Brain pericyte (primary cell): ENCODE measurements around the gene GET4.
"Not testable (repeated sequence)": the region's sequence is repeated elsewhere in the genome, so short reads cannot be mapped to it uniquely, and the experiment has no call there.

Source experiments
- DNase-seq: peaks from one replicate; pipeline ENCODE4 v3.0.0-alpha.2; 2012; ENCODE audit warnings: low read depth, low spot score

The GET4 gene

GRCh38 chr7:869348-869747 lies 7.0 kb upstream of the GET4 start:
- DNase-seq, result no peak

DNA sequence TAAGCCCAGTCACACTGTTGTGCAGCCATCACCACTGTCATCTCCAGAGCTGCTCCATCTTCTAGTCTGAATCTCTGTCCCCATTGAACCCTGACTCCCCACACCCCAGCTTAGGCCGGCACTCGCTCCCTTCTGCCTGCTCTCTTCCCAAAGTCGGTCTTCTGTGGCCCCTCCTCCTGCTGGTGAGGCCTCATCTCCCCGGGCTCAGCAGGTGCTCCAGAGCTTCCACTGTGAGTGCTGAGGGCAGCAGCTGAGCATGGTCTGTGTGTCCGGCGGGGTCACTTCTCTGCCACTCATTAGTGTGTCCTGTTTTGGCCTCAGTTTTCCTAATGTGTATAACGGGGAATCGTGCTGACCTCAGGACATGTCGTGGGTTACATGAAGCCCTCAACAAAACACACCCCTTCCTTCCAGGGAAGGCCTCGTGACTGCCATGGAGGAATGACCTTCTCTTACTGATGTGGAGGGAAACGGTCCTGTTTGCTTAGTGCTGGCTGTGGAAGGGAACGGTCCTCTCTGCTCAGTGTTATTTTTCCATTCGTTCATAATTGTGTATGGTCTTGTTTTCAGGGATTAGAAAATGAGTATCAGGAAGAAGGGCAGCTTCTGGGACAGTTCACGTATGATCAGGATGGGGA lies 4.3 kb upstream of the GET4 start:
- DNase-seq, result no peak

DNA sequence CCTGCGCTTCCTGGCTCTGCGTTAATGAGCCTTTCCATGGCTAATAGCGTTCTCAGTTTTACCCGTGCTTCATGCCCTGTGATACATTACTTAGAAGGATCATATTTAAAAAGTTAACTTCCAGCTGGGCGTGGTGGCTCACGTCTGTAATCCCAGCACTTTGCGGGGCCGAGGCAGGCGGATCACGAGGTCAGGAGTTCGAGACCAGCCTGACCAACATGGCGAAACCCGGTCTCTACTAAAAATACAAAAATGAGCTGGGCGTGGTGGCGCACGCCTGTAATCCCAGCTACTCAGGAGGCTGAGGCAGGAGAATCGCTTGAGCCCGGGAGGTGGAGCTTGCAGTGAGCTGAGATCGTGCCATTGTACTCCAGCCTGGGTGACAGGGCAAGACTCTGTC lies 3.7 kb upstream of the GET4 start:
- not testable (repeated sequence) for DNase-seq

- DNase-seq, result no peak
These were observed 2.9 kb upstream of the GET4 start for GRCh38 chr7:873367-874002.

- no peak for DNase-seq
These were observed 2.2 kb upstream of the GET4 start for GRCh38 chr7:874031-874749.

- no peak for DNase-seq
These were observed 1.3 kb upstream of the GET4 start for GRCh38 chr7:875051-875450.

DNA sequence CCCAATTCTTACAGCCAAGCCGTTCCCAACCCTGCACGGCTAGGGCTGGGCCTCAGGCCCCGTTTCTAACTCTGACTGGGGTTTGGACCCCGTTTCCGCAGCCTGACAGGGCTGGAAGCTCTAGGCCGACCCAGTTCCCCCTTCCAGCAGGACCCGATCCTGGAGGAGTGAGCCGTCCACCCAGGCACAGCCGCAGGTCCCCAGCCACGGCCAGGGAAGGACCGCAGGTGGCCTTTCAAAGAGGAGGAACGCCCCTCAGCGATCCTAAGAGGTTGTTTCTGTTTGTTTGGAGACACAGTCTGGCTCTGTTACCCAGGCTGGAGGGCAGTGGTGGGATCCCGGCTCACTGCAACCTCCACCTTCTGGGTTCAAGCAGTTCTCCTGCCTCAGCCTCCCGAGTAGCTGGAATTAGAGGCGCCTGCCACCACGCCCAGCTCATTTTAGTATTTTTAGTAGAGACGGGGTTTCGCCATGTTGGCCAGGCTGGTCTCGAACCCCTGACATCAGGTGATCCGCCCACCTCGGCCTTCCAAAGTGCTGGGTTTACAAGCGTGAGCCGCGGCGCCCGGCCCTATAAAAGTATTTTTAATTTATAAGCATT lies 778 bp upstream of the GET4 start:
- DNase-seq, result no peak

DNA sequence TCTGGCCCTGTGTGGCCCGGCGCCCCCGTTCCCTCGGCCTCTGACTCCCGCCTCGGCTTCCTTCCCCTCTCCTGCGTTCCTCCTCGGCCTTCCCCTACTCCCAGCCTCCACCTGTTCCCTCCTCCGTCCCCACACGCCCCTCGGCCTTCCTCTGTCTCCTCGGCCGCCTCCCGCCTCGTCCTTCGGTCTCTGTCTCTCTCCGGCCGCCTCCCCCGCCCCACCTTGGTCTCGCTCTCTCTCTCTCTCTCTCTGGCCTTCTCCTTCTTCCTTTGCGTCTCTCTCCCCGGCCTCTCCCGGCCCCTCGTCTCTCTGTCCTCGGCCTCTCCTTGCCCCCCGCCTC lies 588 bp downstream of the GET4 start:
- DNase-seq, result no peak

DNA sequence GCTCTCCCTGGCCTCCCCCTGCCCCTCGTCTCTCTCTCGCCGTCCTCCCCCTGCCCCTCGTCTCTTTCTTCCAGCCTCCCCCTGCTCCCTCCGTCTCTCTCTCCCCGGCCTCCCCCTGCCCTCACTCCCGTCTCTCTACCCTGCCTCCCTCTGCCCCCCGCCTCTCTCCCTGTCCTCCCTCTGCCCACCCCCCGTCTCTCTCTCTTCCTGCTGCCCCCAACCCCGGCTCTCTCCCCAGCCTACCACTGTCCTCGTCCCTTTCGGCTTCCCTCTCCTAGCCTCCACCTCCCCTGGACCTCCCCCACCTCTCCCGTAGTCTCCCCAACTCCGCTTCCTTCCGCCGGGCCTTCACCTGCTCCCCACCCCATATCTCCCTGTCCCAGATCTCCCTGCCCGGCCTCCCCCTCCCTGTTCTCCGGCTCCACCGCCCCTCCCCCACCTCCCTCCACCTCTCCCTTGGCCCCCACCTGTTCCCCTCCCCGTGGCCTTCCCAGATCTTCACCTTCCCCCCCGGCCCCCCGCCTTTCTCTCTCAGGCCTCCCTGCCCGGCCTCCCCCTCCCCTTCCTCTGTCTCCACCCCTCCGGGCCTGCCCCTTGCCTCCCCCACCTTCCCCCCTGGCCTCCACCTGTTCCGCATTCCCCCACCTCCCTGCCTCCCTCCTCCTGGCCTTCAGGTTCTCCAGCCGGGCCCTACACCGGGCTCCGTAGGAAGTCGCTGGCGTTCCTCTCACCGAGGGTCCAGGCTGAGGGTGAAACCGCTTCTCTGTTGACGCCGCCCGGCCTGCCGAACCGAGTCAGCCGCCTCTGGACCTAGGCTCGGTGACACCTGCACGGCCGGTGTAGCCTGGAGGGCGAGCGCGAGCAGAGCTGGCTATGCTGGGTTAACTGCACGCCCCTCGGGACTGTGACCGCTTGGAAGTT lies 1.2 kb downstream of the GET4 start:
- DNase-seq, result no peak

DNA sequence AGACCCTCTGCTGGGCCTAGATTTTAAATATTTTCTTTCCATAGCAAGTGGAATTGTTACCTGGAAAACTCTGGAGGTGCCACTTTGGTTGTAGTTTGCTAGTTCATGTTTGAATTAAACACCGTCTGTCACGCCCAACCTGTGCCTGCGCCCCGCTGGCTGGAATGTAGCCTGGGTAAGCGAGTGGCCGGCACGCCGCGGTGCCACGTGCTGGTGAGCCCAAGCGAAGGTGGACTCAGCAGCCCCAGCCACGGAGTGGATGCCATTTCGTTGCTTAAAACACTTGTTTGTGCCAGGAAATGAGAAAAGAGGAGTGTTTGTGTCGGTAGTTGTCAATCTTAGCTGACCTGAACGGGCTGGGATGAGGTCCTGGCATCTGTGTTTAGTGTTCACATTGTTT lies 2.7 kb downstream of the GET4 start:
- DNase-seq, result no peak

- no peak for DNase-seq
These were observed 3.4 kb downstream of the GET4 start for GRCh38 chr7:879706-880105.

DNA sequence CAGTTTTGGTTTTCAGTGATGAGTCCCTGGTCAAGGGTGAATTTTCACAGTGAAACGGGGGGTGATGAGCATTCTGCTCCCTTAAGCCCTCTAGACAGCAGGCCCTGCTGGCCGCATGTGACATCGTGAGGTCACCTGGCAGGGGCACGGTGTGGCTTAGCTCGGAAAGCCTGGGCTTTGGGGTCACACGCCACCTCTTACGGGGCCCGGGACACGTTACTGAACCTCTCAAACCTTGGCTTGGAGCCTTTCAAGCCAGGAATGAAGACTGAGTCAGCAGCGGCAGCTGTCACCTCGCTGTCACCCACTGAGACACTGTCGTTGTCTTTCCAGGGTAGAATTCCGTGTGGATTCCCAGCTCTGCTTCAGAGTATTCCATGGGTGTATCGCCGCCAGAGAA lies 4.1 kb downstream of the GET4 start:
- no peak for DNase-seq

DNA sequence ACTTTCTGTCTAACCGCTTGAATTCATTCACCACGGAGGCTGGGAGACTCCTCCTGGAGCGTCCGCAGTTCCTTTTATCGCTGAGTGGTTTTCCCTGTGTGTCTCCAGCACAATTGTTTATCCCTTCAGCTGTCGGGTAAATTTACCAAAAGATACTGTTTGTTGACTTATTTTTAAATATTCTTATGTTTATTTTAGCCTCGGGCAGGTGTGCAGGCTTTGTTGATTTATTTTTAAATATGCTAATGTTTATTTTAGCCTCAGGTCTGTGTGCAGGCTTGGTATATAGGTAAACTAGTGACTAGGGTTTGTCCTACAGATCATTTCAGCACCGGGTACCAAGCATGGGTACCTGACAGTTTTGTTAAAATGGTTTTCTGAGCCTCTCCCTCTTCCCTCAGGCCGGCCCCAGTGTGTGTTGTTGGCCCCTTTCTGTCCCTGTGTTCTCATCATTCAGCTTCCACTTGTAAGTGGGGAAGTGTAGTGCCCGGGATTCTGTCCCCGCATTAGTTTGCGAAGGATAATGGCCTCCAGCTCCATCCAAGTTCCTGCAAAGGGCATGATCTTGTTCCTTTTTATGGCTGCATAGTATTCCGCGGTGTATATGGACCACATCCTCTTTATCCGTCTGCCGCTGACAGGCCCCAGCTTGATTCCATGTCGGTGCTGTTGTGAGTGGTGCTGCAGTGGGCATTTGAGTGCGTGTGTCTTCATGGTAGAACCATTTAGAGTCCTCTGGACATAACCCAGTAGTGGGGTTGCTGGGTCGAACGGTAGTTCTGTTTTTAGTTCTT lies 5.3 kb downstream of the GET4 start:
- DNase-seq, result no peak

GRCh38 chr7:882336-883035 lies 6.1 kb downstream of the GET4 start:
- DNase-seq, result no peak

DNA sequence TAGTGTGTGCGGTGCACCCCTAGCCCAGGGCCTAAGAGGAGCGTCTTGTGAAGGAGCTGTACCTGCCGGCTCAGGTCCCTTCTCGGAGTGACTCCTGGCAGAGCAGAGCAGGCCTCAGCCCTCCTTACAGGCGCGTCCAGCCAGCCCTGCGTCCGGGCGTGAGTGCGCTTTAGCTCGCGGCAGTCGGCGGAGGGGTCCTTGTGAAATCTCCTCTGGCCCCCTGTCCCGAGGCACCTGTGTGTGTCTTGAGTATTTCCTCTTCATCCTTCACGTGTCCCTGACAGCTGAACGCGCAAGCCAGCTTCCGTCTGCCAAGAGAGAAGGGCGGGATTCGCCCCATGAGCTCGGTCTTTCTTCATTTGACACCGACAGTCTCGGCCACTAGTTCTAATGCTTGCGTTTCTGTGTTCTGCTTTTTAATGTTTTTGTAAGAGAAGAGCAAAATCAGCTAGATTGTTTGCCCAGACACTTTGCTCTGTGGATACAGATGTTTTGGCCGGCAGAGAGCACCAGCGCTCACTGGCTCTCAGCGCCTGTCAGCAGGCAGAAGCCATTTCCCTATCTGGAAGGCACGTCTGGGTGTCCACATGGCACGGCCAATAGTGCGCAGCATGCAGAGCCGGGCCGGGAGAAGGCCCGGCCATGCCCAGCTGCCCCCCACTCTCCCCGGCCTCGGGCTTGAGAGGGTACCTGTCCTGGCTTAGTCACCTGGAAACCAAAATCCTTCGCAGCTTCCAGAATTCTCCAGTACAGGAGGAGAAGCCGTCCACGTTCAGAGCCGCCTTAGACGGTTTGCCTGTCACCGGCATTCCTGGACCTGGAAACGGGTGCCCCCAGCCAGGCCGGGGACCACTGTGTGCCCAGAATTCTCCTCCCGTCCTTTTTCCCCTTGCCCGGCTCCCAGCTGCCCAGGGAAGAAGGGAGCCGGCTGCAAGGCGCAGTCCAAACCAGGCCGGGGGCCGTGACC lies 7.0 kb downstream of the GET4 start:
- DNase-seq, result no peak

DNA sequence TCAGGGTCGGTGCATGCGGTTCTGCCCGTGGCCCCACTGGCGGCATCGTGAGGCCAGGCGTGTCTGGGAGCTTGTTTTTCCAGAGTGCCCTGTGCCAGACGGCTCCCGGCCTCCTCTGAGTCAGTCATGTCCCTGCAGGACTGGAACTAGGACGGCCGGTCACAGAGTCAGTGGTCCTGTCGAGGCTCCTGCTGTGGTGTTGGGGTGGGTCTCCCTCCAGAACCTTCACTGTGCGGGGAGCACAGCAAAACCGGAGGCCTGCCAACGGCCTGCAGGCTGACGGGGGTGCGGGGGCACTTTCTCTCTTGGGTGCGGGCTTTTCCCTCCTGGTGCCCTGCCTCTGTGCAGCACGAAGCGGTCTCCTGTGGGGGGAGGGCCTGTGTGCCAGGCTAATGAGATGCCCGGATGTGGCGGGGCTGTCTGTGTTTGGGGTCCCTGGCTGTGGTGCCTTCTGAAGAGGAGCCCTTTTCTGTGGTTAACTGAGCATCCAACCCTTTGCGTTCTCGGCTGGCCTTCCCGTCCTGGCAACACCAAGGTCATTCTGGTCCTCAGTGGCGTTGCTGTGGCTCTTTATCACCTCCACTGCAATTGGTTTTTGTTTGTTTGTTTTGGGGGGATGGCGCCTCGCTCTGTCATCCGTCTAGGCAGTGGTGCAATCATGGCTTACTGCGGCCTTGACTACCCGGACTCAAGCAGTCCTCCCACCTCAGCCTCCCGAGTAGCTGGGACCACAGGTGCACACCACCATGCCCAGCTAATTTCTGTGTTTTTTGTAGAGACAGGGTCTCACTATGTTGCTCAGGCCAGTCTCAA lies 8.0 kb downstream of the GET4 start:
- no peak for DNase-seq

- no peak for DNase-seq
These were observed 9.0 kb downstream of the GET4 start for GRCh38 chr7:885261-885892.
